Endothelial cell of umbilical vein (primary cell): ENCODE measurements around the gene CASP10. TPM values are rescaled to one million over a fixed set of nuclear protein-coding genes. Genes with fewer than 3 reads are reported as not detected.

Experiments
- Bru-seq: library from RNA; stranded (reverse); fragments of 400-500 nt; gene quantifications from one replicate; lab custom pipeline; 2021; lab: Mats Ljungman, UMichigan
- BruChase-seq, 2 experiments: library from RNA; stranded (reverse); fragments of 400-500 nt; gene quantifications; one replicate each; lab custom pipeline; 2021; lab: Mats Ljungman, UMichigan
- BruUV-seq: library from RNA; stranded (reverse); fragments of 400-500 nt; replicated peaks from 2 replicates; lab custom pipeline; 2021; lab: Mats Ljungman, UMichigan
- CTCF ChIA-PET: fragments of 300-600, 350-600 bp; sonication (Branson Sonifier 250); formaldehyde crosslinking; loops from one replicate; lab custom pipeline; 2021; ENCODE audit warnings: antibody characterized with exemption, inconsistent platforms; lab: Charles Lee
- POLR2A ChIA-PET: fragments of 300-600, 350-600 bp; sonication (Branson Sonifier 250); formaldehyde crosslinking; loops from one replicate; lab custom pipeline; 2021; ENCODE audit warnings: antibody characterized with exemption, inconsistent platforms; lab: Charles Lee
- DNase-seq: peaks from one replicate; pipeline ENCODE4 v3.0.0-alpha.2; 2011; ENCODE audit warnings: low read depth, low spot score
- FAIRE-seq: peaks from 2 replicates; lab custom pipeline; 2011; peaks lifted over from hg19 to GRCh38; lab: Jason Lieb, UNC
- H2AFZ ChIP-seq: 2 replicates; pipeline ENCODE4 v1.6.0; 2012; ENCODE audit warnings: low read depth, low read length, control low read depth, inconsistent platforms
- H3K27ac ChIP-seq: 2 replicates; pipeline ENCODE4 v1.5.1; 2011; ENCODE audit warnings: low read depth, mild to moderate bottlenecking, control low read depth, low read length, moderate library complexity; ENCODE audit not compliant: insufficient read depth
- H3K27me3 ChIP-seq, 2 experiments: 2 replicates each; pipeline versions ENCODE4 v1.6.0 to v1.6.1; 2011; ENCODE audit warnings: low read length in 2 of 2, mixed read lengths in 1 of 2; ENCODE audit not compliant: control insufficient read depth in 2 of 2, insufficient read depth in 2 of 2
- H3K36me3 ChIP-seq, 2 experiments: 2 replicates in 1 of 2; 3 replicates in 1 of 2; pipeline ENCODE4 v1.5.1; 2011; ENCODE audit warnings: low read length in 2 of 2, mild to moderate bottlenecking in 1 of 2, moderate library complexity in 1 of 2; ENCODE audit not compliant: control insufficient read depth in 2 of 2, insufficient read depth in 2 of 2; ENCODE audit errors: extremely low read depth in 1 of 2
- H3K4me1 ChIP-seq: 3 replicates; pipeline ENCODE4 v1.5.1; 2011; ENCODE audit warnings: mild to moderate bottlenecking, low read length; ENCODE audit not compliant: control insufficient read depth, insufficient read depth; ENCODE audit errors: extremely low read depth
- H3K4me2 ChIP-seq: 2 replicates; pipeline ENCODE4 v1.6.1; 2011; ENCODE audit warnings: low read length, control low read depth, mixed read lengths; ENCODE audit not compliant: insufficient read depth
- H3K4me3 ChIP-seq, 3 experiments: fragments of 200-600 bp in 1 of 3; sonication (generic), shearing (Covaris generic) in 1 of 3; replicated peaks in 1 of 3; 2 replicates each; pipeline ENCODE4 v1.5.1; 2011 to 2016; ENCODE audit warnings: control low read depth in 3 of 3, low read length in 3 of 3, mild to moderate bottlenecking in 2 of 3, inconsistent platforms in 1 of 3, low read depth in 1 of 3, moderate library complexity in 1 of 3; ENCODE audit not compliant: insufficient read depth in 1 of 3
- H3K79me2 ChIP-seq: 2 replicates; pipeline ENCODE4 v1.6.0; 2012; ENCODE audit warnings: low read length, inconsistent platforms; ENCODE audit not compliant: control insufficient read depth, insufficient read depth
- H3K9ac ChIP-seq: replicated peaks from 2 replicates; pipeline ENCODE3; 2011; ENCODE audit warnings: low read length, control low read depth; ENCODE audit not compliant: insufficient read depth; ENCODE audit errors: extremely low read depth
- H3K9me1 ChIP-seq: replicated peaks from 3 replicates; pipeline ENCODE4 v1.6.0; 2011; ENCODE audit warnings: mild to moderate bottlenecking, low read length; ENCODE audit not compliant: control insufficient read depth, insufficient read depth; ENCODE audit errors: extremely low read depth
- H3K9me3 ChIP-seq: replicated peaks from 2 replicates; pipeline ENCODE4 v1.5.1; 2012; ENCODE audit warnings: low read length, inconsistent platforms; ENCODE audit not compliant: control insufficient read depth, insufficient read depth
- H4K20me1 ChIP-seq: replicated peaks from 2 replicates; pipeline ENCODE3; 2011; ENCODE audit warnings: mild to moderate bottlenecking, low read length; ENCODE audit not compliant: control insufficient read depth, insufficient read depth; ENCODE audit errors: extremely low read depth
- EZH2 ChIP-seq: IDR thresholded peaks from 2 replicates; pipeline ENCODE4 v1.6.1; 2012; ENCODE audit warnings: borderline replicate concordance, low read depth, mild to moderate bottlenecking, moderate library complexity, low read length, inconsistent platforms; ENCODE audit not compliant: severe bottlenecking
- FOS ChIP-seq: IDR thresholded peaks from 2 replicates; pipeline ENCODE4 v1.6.1; 2011; ENCODE audit warnings: mild to moderate bottlenecking, low read length, moderate library complexity, borderline replicate concordance; ENCODE audit not compliant: insufficient read depth
- GATA2 ChIP-seq: IDR thresholded peaks from 2 replicates; pipeline ENCODE4 v1.7.0; 2011; ENCODE audit warnings: low read depth, mild to moderate bottlenecking, moderate library complexity, mixed read lengths, low read length; ENCODE audit not compliant: insufficient read length, insufficient read depth
- JUN ChIP-seq: IDR thresholded peaks from 2 replicates; pipeline ENCODE4 v1.6.1; 2011; ENCODE audit warnings: borderline replicate concordance, low read depth; ENCODE audit not compliant: insufficient read length, insufficient read depth
- MYC ChIP-seq: IDR thresholded peaks from one replicate; pipeline ENCODE4 v1.6.1; 2011; ENCODE audit warnings: mild to moderate bottlenecking, low read depth, low read length
- POLR2A ChIP-seq: IDR thresholded peaks from 2 replicates; pipeline ENCODE4 v1.6.1; 2012; ENCODE audit warnings: low read depth, mild to moderate bottlenecking, control low read depth, low read length
- POLR2AphosphoS5 ChIP-seq: IDR thresholded peaks from 2 replicates; pipeline ENCODE4 v1.6.1; 2012; ENCODE audit warnings: low read depth, mild to moderate bottlenecking, control low read depth, low read length, moderate library complexity; ENCODE audit not compliant: insufficient read depth
- dilution Hi-C: fragments of 300-500 bp; cut with MboI; formaldehyde crosslinking; loops from one replicate; pipeline ENCODE4 v1.15.0; 2019; ENCODE audit warnings: low sequenced_read_pairs; ENCODE audit not compliant: extremely low pct_ligation_motif_present
- intact Hi-C: fragments of 100-400 bp; cut with micrococcal nuclease; formaldehyde crosslinking; loops from one replicate; pipeline ENCODE4 v1.10.0; 2022
- long read RNA-seq: library from polyadenylated mRNA; stranded (forward); transcript quantifications from one replicate; pipeline ENCODE4 v2.0.0, GENCODE V29; 2021
- polyA minus RNA-seq, 3 experiments: library from RNA; depleted of rRNA, polyadenylated mRNA; stranded (reverse); fragments of >200 nt; gene quantifications; 1 replicate in 1 of 3; 2 replicates in 2 of 3; pipeline ENCODE4 v1.2.3, GENCODE V29; 2011
- polyA plus RNA-seq, 4 experiments: library from polyadenylated mRNA; depleted of rRNA in 3 of 4; stranded (reverse) in 3 of 4; unstranded in 1 of 4; fragments of >200 nt; gene quantifications; 2 replicates each; pipeline versions ENCODE4 v1.2.1 to v1.2.3, GENCODE V29; 2011 to 2012; ENCODE audit warnings: missing spikeins in 1 of 4
- total RNA-seq: library from RNA; stranded (reverse); gene quantifications from 2 replicates; pipeline ENCODE4 v1.2.3, GENCODE V29; 2021
- TF ChIP-seq, protein P1 (sequence below), 2 donors: IDR thresholded peaks; 1 replicate in 1 of 2; 2 replicates in 1 of 2; pipeline ENCODE4 v1.5.1; 2011; ENCODE audit warnings: low read length in 2 of 2, mild to moderate bottlenecking in 2 of 2, moderate library complexity in 2 of 2, control low read depth in 1 of 2, inconsistent platforms in 1 of 2, low read depth in 1 of 2; ENCODE audit not compliant: insufficient read depth in 1 of 2; ENCODE audit errors: extremely low read depth in 1 of 2

Gene CASP10, protein sequence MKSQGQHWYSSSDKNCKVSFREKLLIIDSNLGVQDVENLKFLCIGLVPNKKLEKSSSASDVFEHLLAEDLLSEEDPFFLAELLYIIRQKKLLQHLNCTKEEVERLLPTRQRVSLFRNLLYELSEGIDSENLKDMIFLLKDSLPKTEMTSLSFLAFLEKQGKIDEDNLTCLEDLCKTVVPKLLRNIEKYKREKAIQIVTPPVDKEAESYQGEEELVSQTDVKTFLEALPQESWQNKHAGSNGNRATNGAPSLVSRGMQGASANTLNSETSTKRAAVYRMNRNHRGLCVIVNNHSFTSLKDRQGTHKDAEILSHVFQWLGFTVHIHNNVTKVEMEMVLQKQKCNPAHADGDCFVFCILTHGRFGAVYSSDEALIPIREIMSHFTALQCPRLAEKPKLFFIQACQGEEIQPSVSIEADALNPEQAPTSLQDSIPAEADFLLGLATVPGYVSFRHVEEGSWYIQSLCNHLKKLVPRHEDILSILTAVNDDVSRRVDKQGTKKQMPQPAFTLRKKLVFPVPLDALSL
- 31.1 and 37.6 TPM in 2 replicates for total RNA-seq
- polyA plus RNA-seq = 15.7 and 16.4 TPM in 2 replicates
- polyA plus RNA-seq (2011; cell fraction: cytosol; rRNA removed) = 12.2 and 15.1 TPM in 2 replicates
- 37.5 and 37.8 TPM in 2 replicates for polyA plus RNA-seq (2011; cell fraction: nucleus; rRNA removed)
- 13.6 and 15.2 TPM in 2 replicates for polyA plus RNA-seq (2012)
- polyA minus RNA-seq = 41.1 and 46.4 TPM in 2 replicates
- 2.8 TPM for polyA minus RNA-seq (2011; cell fraction: cytosol; rRNA and poly(A)+ RNA removed)
- polyA minus RNA-seq (2011; cell fraction: nucleus; rRNA and poly(A)+ RNA removed) = 26.4 and 37.2 TPM in 2 replicates
- percentile 80 among the genes with signal in this experiment for Bru-seq, nascent RNA
- BruChase-seq, experiment 1, labeled RNA remaining after a 6-hour chase = percentile 79 among the genes with signal in this experiment
- percentile 80 among the genes with signal in this experiment for BruChase-seq, experiment 2, labeled RNA remaining after a 2-hour chase
- long read RNA-seq, full-length matches to known transcripts = 40 of 63 reads
- long read RNA-seq, partial matches to known transcripts = 2 of 63 reads
- long read RNA-seq, other reads (novel, unspliced or antisense) = 21 of 63 reads

DNA sequence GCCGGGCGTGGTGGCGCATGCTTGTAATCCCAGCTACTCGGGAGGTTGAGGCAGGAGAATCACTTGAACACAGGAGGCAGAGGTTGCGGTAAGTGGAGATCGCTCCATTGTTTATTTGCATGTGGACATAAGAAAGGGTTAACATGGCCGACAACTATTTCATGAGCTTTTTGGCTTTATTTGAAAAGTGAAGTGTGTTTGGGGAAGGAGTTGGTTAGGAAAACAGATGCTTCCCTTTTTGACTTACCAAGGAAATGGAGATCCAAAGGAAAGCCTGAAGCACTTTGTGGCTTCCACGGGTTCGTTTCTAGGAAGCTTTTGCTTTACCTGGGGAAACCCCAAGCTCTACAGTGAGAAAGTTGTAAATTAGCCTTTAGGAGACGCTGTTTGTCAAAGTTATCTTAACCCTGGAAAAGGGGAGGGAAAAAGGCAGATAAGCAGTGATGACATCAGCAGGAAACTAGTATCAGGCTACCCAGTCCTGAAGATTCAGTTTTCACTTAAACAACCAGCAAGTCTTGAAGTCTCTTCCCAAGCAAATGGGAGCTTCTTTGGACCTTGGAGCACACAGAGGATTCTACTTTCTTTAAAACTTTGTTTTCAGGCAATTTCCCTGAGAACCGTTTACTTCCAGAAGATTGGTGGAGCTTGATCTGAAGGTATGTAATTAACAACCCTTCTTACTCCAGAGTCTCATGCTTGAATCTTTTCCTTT is at the start of gene CASP10:
Gene CASP10 (plus strand): TSS at position 492 of the 715 bp plus-strand sequence. CDS start 2,637 bp downstream, outside the sequence.
- peaks cover 4 to 9% of the 10 kb centered on the region in 2 experiments for H3K36me3 ChIP-seq
- H3K9me3 ChIP-seq = no peaks in the 10 kb centered on the region
- dilution Hi-C loops (loop anchor here (25.0 kb wide), 1 partner anchor 271 kb away; no protein-coding TSS in a partner anchor), intact Hi-C loops (loop anchor here (1.0 to 2.0 kb wide), 6 partner anchors 8 to 438 kb away; no protein-coding TSS in a partner anchor)
- H3K9me1 ChIP-seq = no peaks in the 10 kb centered on the region
- no peaks in the 10 kb centered on the region for H4K20me1 ChIP-seq
- H3K4me3 ChIP-seq = peak within 1 kb of the TSS; percentile 59 to 96 (median 85)
- H3K79me2 ChIP-seq = peaks cover 19% of the 10 kb centered on the region
- FAIRE-seq = peak; percentile 92
- H3K27ac ChIP-seq = peak within 1 kb of the TSS; percentile 77
- CTCF ChIA-PET = interaction anchor here (0.6 to 5.7 kb wide), 31 partner anchors 9 to 443 kb away, joined by 3 to 331 read pairs (median 5); partner anchors contain the start of genes FLACC1, NIF3L1, ORC2 and PPIL3
- peak within 1 kb of the TSS; percentile 88 for H3K9ac ChIP-seq
- H3K4me1 ChIP-seq = peaks cover 18% of the 10 kb centered on the region
- peak within 1 kb of the TSS; percentile 97 for H3K4me2 ChIP-seq
- POLR2A ChIA-PET = interaction anchor here (0.6 to 1.6 kb wide), 7 partner anchors 9 to 319 kb away, joined by 3 to 13 read pairs (median 4); partner anchors contain the start of gene CLK1
- H2AFZ ChIP-seq = peak within 1 kb of the TSS; percentile 68
- no peaks in the 10 kb centered on the region for H3K27me3 ChIP-seq
- TSS peak; percentile 64 for BruUV-seq
- DNase-seq = peak; percentile 95
- TF ChIP-seq, protein P1, sequence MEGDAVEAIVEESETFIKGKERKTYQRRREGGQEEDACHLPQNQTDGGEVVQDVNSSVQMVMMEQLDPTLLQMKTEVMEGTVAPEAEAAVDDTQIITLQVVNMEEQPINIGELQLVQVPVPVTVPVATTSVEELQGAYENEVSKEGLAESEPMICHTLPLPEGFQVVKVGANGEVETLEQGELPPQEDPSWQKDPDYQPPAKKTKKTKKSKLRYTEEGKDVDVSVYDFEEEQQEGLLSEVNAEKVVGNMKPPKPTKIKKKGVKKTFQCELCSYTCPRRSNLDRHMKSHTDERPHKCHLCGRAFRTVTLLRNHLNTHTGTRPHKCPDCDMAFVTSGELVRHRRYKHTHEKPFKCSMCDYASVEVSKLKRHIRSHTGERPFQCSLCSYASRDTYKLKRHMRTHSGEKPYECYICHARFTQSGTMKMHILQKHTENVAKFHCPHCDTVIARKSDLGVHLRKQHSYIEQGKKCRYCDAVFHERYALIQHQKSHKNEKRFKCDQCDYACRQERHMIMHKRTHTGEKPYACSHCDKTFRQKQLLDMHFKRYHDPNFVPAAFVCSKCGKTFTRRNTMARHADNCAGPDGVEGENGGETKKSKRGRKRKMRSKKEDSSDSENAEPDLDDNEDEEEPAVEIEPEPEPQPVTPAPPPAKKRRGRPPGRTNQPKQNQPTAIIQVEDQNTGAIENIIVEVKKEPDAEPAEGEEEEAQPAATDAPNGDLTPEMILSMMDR (IDR thresholded peaks at IDR 0.05; ENCODE audit: extremely low read depth in 1 of 2, insufficient read depth in 1 of 2, low read depth in 1 of 2, low read length in 2 of 2) = peak; percentile 51 to 65
- TF ChIP-seq FOS (peak; percentile 9), GATA2 (peak; percentile 65), JUN (peak; percentile 40), POLR2A (peak; percentile 91), POLR2AphosphoS5 (peak; percentile 67), EZH2 (no peak), MYC (no peak)
